ENCODE results near the gene LRRK1. TPM values are rescaled to one million over a fixed set of nuclear protein-coding genes. Genes with fewer than 3 reads are reported as not detected.

LRRK1 gene
- total RNA-seq, 4 donors from 2014 or later = 52.7 to 107 (median 82.7) TPM

- intact Hi-C loops (cut with DNase I; ENCODE audit: low total_unique reads) = no loop called here
- Histone ChIP-seq H3K27me3 (no peaks in the 10 kb centered on the region), H3K4me1 (no peaks in the 10 kb centered on the region), H3K36me3 (no peaks in the 10 kb centered on the region), H3K9me3 (no peaks in the 10 kb centered on the region), H3K27ac (no peak overlapping the region), H3K4me3 (no peak overlapping the region)
- 98% methylated on average over 10 of the region's 10 CpGs; no CpG with 5 or more reads in 1 of the 2 donors for WGBS, 2 donors (ENCODE audit: low coverage in 1 of 2)
- no peak for DNase-seq
- in situ Hi-C loops (cut with MboI; ENCODE audit: low pct_ligation_motif_present in 1 of 4, low pct_unique_long_range_greater_than_20kb in 1 of 4, low sequenced_read_pairs in 3 of 4) = loop anchor here in 1 of 4 donors (10.0 kb wide), 1 partner anchor 156 kb away; no protein-coding TSS in a partner anchor
- no peak for TF ChIP-seq EP300 (IDR thresholded peaks at IDR 0.05; ENCODE audit: low read depth)
Measured at GRCh38 chr15:101108461-101108775, 189.3 kb downstream of the LRRK1 start.

GRCh38 chr15:101108791-101109190, 189.6 kb downstream of the LRRK1 start:
- TF ChIP-seq CTCF (IDR thresholded peaks at IDR 0.05) (no peak), EP300 (IDR thresholded peaks at IDR 0.05; ENCODE audit: low read depth) (no peak), POLR2A (IDR thresholded peaks at IDR 0.05) (no peak), POLR2AphosphoS5 (IDR thresholded peaks at IDR 0.05) (no peak)
- DNase-seq = no peak
- Histone ChIP-seq H3K36me3 (no peaks in the 10 kb centered on the region), H3K4me3 (no peak overlapping the region), H3K27me3 (no peaks in the 10 kb centered on the region), H3K9me3 (no peaks in the 10 kb centered on the region), H3K27ac (no peak overlapping the region), H3K4me1 (no peaks in the 10 kb centered on the region)
- in situ Hi-C loops (cut with MboI; ENCODE audit: low pct_ligation_motif_present in 1 of 4, low pct_unique_long_range_greater_than_20kb in 1 of 4, low sequenced_read_pairs in 3 of 4) = loop anchor here in 1 of 4 donors (10.0 kb wide), 1 partner anchor 156 kb away; no protein-coding TSS in a partner anchor
- intact Hi-C loops (cut with DNase I; ENCODE audit: low total_unique reads) = no loop called here
- 97 to 100% methylated on average over 1 to 7 of the region's 7 CpGs for WGBS, 2 donors (ENCODE audit: low coverage in 1 of 2)

DNA sequence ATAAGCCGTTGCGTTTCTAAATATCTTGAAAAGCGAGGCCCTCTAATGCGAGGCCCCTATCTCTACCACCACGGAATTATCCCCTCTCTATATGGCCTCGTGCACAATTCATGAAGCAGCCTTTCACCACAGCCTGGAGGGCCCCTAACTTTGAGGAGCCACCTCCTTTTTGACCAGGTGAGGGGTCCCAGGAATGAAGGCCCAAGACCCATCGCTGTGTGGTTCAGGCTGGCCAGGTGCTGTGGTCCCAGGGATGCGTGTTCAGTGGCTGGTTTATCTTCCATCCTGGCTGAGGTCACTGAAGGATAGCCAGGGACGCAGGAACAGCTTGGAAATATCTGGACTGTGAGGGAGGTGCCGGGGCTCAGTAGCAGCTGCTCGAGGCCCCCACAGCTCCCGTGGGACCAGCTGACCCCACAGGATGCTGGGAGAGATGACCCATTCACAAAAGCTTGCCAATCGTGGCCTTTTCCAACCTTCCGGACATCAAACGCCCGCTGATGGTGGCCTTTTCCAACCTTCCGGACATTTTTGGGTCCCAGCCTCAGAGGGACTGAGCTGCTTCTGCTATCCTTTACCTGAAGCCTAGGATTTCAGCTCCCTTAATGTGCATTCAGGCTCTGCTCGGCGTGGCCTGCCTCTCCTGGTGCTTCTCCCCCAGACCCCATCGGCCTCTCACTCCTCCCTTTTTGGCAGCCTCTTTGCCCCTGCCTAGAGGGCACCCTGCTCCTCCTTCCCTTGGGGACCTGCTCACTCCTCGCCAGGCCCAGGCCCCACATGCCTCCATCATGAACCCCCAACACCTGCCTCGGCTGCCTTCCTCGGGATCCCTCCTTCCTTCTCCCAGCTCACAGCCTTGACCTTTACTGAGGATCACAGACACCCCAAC, 191.8 kb downstream of the LRRK1 start:
- peaks cover 0 to 4% (median 0%) of the 10 kb centered on the region in 4 donors for H3K4me1 ChIP-seq
- no peaks in the 10 kb centered on the region for H3K36me3 ChIP-seq
- H3K4me3 ChIP-seq = no peak overlapping the region
- 87 to 92% methylated on average over 5 to 17 of the region's 23 CpGs for WGBS, 2 donors (ENCODE audit: low coverage in 1 of 2)
- no peaks in the 10 kb centered on the region for H3K27me3 ChIP-seq
- intact Hi-C loops (cut with DNase I; ENCODE audit: low total_unique reads) (no loop called here), in situ Hi-C loops (cut with MboI; ENCODE audit: low pct_ligation_motif_present in 1 of 4, low pct_unique_long_range_greater_than_20kb in 1 of 4, low sequenced_read_pairs in 3 of 4) (no loop called here)
- no peak overlapping the region for H3K27ac ChIP-seq
- no peaks in the 10 kb centered on the region for H3K9me3 ChIP-seq
- TF ChIP-seq EP300 (IDR thresholded peaks at IDR 0.05; ENCODE audit: low read depth) (no peak), CTCF (IDR thresholded peaks at IDR 0.05) (no peak), POLR2A (IDR thresholded peaks at IDR 0.05) (no peak), POLR2AphosphoS5 (IDR thresholded peaks at IDR 0.05) (no peak)
- no peak for DNase-seq

- no peak for TF ChIP-seq EP300 (IDR thresholded peaks at IDR 0.05; ENCODE audit: low read depth)
- no peak for TF ChIP-seq POLR2A (IDR thresholded peaks at IDR 0.05)
- no peak for DNase-seq
- Histone ChIP-seq H3K36me3 (no peaks in the 10 kb centered on the region), H3K4me1 (peaks cover 0 to 12% (median 0%) of the 10 kb centered on the region in 4 donors), H3K27me3 (no peaks in the 10 kb centered on the region), H3K27ac (no peak overlapping the region), H3K9me3 (no peaks in the 10 kb centered on the region), H3K4me3 (no peak overlapping the region)
- 80% methylated on average over 15 of the region's 16 CpGs; no CpG with 5 or more reads in 1 of the 2 donors for WGBS, 2 donors (ENCODE audit: low coverage in 1 of 2)
- intact Hi-C loops (cut with DNase I; ENCODE audit: low total_unique reads) = no loop called here
- in situ Hi-C loops (cut with MboI; ENCODE audit: low pct_ligation_motif_present in 1 of 4, low pct_unique_long_range_greater_than_20kb in 1 of 4, low sequenced_read_pairs in 3 of 4) = no loop called here
Measured at GRCh38 chr15:101111570-101112262, 192.6 kb downstream of the LRRK1 start.

Measured in transverse colon (tissue), 4 donors.